Activated naive CD8-positive, alpha-beta T cell (primary cell): ENCODE data around the gene RASSF5.

Experiments used
- H3K27ac Mint-ChIP-seq: one replicate; pipeline ENCODE4 v1.8.0; 2021; ENCODE audit warnings: mixed read lengths
- H3K27me3 Mint-ChIP-seq: one replicate; pipeline ENCODE4 v1.8.0; 2021; ENCODE audit warnings: mixed read lengths
- H3K36me3 Mint-ChIP-seq: one replicate; pipeline ENCODE4 v1.8.0; 2021; ENCODE audit warnings: mixed read lengths
- H3K4me1 Mint-ChIP-seq: one replicate; pipeline ENCODE4 v1.8.0; 2021; ENCODE audit warnings: low read depth, mixed read lengths
- H3K4me3 Mint-ChIP-seq: one replicate; pipeline ENCODE4 v1.8.0; 2021; ENCODE audit warnings: mild to moderate bottlenecking, mixed read lengths
- H3K9me3 Mint-ChIP-seq: one replicate; pipeline ENCODE4 v1.8.0; 2021; ENCODE audit warnings: low read depth, mixed read lengths

Gene RASSF5

GRCh38 chr1:206635080-206635977, 128.0 kb downstream of the RASSF5 start, which contains the start of gene DYRK3:
TSS of gene DYRK3 (plus strand) at chr1:206635536. CDS start at chr1:206635704, 168 bp downstream.
- Mint-ChIP-seq H3K4me1 (peaks cover 16% of the 10 kb centered on the region), H3K4me3 (peak within 1 kb of the TSS; percentile 87), H3K9me3 (no peaks in the 10 kb centered on the region), H3K27me3 (peaks cover 7% of the 10 kb centered on the region), H3K27ac (peak within 1 kb of the TSS; percentile 88), H3K36me3 (no peaks in the 10 kb centered on the region)

DNA sequence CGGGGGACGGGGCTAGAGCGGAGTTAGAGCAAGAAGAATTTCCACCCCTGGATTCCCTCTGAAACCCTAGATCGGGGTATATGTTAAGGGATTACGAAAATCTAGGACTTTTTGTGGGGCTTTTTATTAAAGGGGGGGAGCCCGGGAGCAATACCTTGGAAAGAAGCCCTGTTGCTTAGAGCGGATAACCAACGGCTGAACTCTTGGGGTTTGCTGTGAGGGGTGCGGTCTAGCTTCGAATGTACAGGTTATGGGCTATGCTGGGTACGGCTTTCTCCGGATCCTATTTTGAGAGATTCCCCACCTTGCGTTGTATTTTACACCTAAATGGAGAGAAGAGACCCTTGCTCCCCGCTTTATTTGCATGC, 128.6 kb downstream of the RASSF5 start:
- H3K27ac Mint-ChIP-seq, result no peak overlapping the region
- peak overlapping the region; percentile 87 for H3K4me3 Mint-ChIP-seq

DNA sequence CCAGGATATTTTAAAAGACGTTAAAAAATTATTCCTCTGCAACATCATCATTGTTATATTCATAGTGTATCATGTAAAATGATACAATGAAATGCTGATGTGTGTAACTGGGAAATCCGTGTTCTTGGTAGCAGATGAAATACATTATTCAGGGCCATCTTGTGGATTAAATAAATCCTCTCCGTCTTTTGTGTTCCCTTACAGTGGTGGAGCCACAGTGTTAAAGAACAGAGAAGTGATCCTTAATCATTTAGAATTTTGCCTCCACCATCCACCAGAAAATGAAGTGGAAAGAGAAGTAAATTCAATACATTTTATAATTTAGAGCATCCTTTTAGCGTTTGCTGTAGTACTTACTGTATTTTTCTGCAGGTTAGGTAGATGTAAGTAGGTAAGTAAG, 129.3 kb downstream of the RASSF5 start:
- H3K9me3 Mint-ChIP-seq, result no peaks in the 10 kb centered on the region
- no peak overlapping the region for H3K4me3 Mint-ChIP-seq
- H3K36me3 Mint-ChIP-seq, result no peaks in the 10 kb centered on the region
- peaks cover 16% of the 10 kb centered on the region for H3K4me1 Mint-ChIP-seq
- H3K27ac Mint-ChIP-seq, result no peak overlapping the region
- peaks cover 7% of the 10 kb centered on the region for H3K27me3 Mint-ChIP-seq

More for the DNA sequence above, 128.6 kb downstream of the RASSF5 start:
- H3K9me3 Mint-ChIP-seq, result no peaks in the 10 kb centered on the region
- H3K27me3 Mint-ChIP-seq, result peaks cover 7% of the 10 kb centered on the region
- peaks cover 16% of the 10 kb centered on the region for H3K4me1 Mint-ChIP-seq
- H3K36me3 Mint-ChIP-seq, result no peaks in the 10 kb centered on the region

DNA sequence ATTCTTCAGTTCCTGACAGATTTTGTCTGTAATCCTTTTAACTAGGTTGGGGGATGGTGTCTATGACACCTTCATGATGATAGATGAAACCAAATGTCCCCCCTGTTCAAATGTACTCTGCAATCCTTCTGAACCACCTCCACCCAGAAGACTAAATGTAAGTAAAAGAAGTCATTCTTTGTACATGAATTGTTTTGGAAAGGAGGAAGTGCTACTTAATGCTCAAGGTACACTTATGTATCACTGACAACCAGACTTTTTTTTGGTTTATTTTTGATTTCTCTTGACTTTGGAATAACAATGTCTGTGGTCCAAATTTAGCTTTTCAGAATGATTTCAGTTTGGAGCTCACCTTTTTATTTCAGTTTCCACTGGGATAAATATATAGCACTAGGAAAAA, 130.3 kb downstream of the RASSF5 start:
- no peaks in the 10 kb centered on the region for H3K9me3 Mint-ChIP-seq
- H3K27me3 Mint-ChIP-seq, result peaks cover 4% of the 10 kb centered on the region

More for the DNA sequence above, 130.3 kb downstream of the RASSF5 start:
- no peak overlapping the region for H3K4me3 Mint-ChIP-seq
- H3K36me3 Mint-ChIP-seq, result no peaks in the 10 kb centered on the region
- no peak overlapping the region for H3K27ac Mint-ChIP-seq
- peaks cover 16% of the 10 kb centered on the region for H3K4me1 Mint-ChIP-seq
